ENCODE results near the gene KCNMB4. TPM values are rescaled to one million over a fixed set of nuclear protein-coding genes. Genes with fewer than 3 reads are reported as not detected.

KCNMB4 gene
- total RNA-seq, 1 donor from 2014 or later: 4.1 TPM

GRCh38 chr12:70444903-70445302 lies 78.8 kb downstream of the KCNMB4 start:
- no peak for DNase-seq

- no peak for DNase-seq
These were observed 82.3 kb downstream of the KCNMB4 start for GRCh38 chr12:70448371-70448770.

- DNase-seq: no peak
These were observed 83.1 kb downstream of the KCNMB4 start for GRCh38 chr12:70449074-70449752.

- no peak for DNase-seq
These were observed 83.8 kb downstream of the KCNMB4 start for GRCh38 chr12:70449753-70450341.

GRCh38 chr12:70451528-70451927 lies 85.4 kb downstream of the KCNMB4 start:
- no peak for DNase-seq

GRCh38 chr12:70456953-70457352 lies 90.9 kb downstream of the KCNMB4 start:
- no peak for DNase-seq

GRCh38 chr12:70459786-70460185 lies 93.7 kb downstream of the KCNMB4 start:
- no peak for DNase-seq

- DNase-seq: no peak
These were observed 97.9 kb downstream of the KCNMB4 start for GRCh38 chr12:70463997-70464396.

- no peak for DNase-seq
These were observed 100.7 kb downstream of the KCNMB4 start for GRCh38 chr12:70466753-70467152.

GRCh38 chr12:70467476-70467875 lies 101.4 kb downstream of the KCNMB4 start:
- DNase-seq: no peak

- DNase-seq: no peak
These were observed 102.0 kb downstream of the KCNMB4 start for GRCh38 chr12:70467918-70468733.

GRCh38 chr12:70468741-70469140 lies 102.7 kb downstream of the KCNMB4 start:
- no peak for DNase-seq

- no peak for DNase-seq
These were observed 103.2 kb downstream of the KCNMB4 start for GRCh38 chr12:70469221-70469820.

GRCh38 chr12:70482764-70483163 lies 116.7 kb downstream of the KCNMB4 start:
- no peak for DNase-seq

Small RNA genes within 50 kb of the gene (small RNA-seq; reads per million reads assigned to genes)
- gene RNU4-65P (ENCODE audit: low replicate concordance): not detected

Other genes with a start within 250 kb of the KCNMB4 start
- 182 TPM for gene CNOT2, start 122.9 kb upstream of the KCNMB4 start, total RNA-seq

Data from skin of body (tissue), 3 donors.